H9 (cell line): ENCODE measurements around the gene DDO. TPM values are rescaled to one million over a fixed set of nuclear protein-coding genes. Genes with fewer than 3 reads are reported as not detected.

Source experiments
- DNase-seq: peaks from one replicate; pipeline ENCODE4 v3.0.0-alpha.2; 2017
- H2AFZ ChIP-seq: one replicate; pipeline ENCODE4 v1.6.1; 2013; ENCODE audit warnings: mild to moderate bottlenecking, low read length, control low read depth, moderate library complexity
- H2AK5ac ChIP-seq: 2 replicates; pipeline ENCODE4 v1.6.1; 2013; ENCODE audit warnings: low read length, control low read depth, mixed read lengths; ENCODE audit not compliant: insufficient read length
- H2BK120ac ChIP-seq: one replicate; pipeline ENCODE4 v1.6.1; 2013; ENCODE audit warnings: low read depth, mild to moderate bottlenecking, low read length, control low read depth, inconsistent platforms; ENCODE audit not compliant: poor library complexity, severe bottlenecking
- H2BK12ac ChIP-seq: 2 replicates; pipeline ENCODE4 v1.6.1; 2013; ENCODE audit warnings: low read length, control low read depth, mixed read lengths, low read depth; ENCODE audit not compliant: insufficient read length
- H2BK15ac ChIP-seq: 2 replicates; pipeline ENCODE4 v1.6.1; 2013; ENCODE audit warnings: low read depth, low read length, control low read depth
- H2BK20ac ChIP-seq: one replicate; pipeline ENCODE4 v1.6.1; 2013; ENCODE audit warnings: low read depth, mild to moderate bottlenecking, low read length, control low read depth, inconsistent platforms; ENCODE audit not compliant: poor library complexity, severe bottlenecking
- H2BK5ac ChIP-seq: 2 replicates; pipeline ENCODE4 v1.6.1; 2013; ENCODE audit warnings: low read length, control low read depth, mixed read lengths; ENCODE audit not compliant: insufficient read length
- H3K14ac ChIP-seq: 2 replicates; pipeline ENCODE4 v1.6.1; 2013; ENCODE audit warnings: low read length, control low read depth; ENCODE audit not compliant: insufficient read depth
- H3K18ac ChIP-seq: 2 replicates; pipeline ENCODE4 v1.6.1; 2013; ENCODE audit warnings: low read depth, mild to moderate bottlenecking, mixed read lengths, low read length, control low read depth; ENCODE audit not compliant: insufficient read length
- H3K23ac ChIP-seq: 2 replicates; pipeline ENCODE4 v1.6.1; 2013; ENCODE audit warnings: low read length, control low read depth, mixed read lengths, low read depth; ENCODE audit not compliant: insufficient read length
- H3K23me2 ChIP-seq: 2 replicates; pipeline ENCODE4 v1.6.1; 2013; ENCODE audit warnings: low read depth, mild to moderate bottlenecking, mixed read lengths, low read length, control low read depth; ENCODE audit not compliant: insufficient read length, poor library complexity, severe bottlenecking
- H3K27ac ChIP-seq: 2 replicates; pipeline ENCODE4 v1.5.1; 2013; ENCODE audit warnings: low read length, control low read depth, mixed read lengths, low read depth; ENCODE audit not compliant: insufficient read length
- H3K27me3 ChIP-seq: 2 replicates; pipeline ENCODE4 v1.6.1; 2013; ENCODE audit warnings: low read length, control low read depth, inconsistent platforms; ENCODE audit not compliant: insufficient read depth
- H3K4ac ChIP-seq: 2 replicates; pipeline ENCODE4 v1.6.1; 2013; ENCODE audit warnings: low read depth, mild to moderate bottlenecking, control low read depth, inconsistent platforms, low read length, moderate library complexity
- H3K4me1 ChIP-seq: 2 replicates; pipeline ENCODE4 v1.6.1; 2013; ENCODE audit warnings: low read length, control low read depth, inconsistent platforms; ENCODE audit not compliant: insufficient read depth
- H3K4me2 ChIP-seq: 2 replicates; pipeline ENCODE4 v1.6.1; 2013; ENCODE audit warnings: low read length, control low read depth, mixed read lengths; ENCODE audit not compliant: insufficient read length, insufficient read depth
- H3K56ac ChIP-seq: 2 replicates; pipeline ENCODE4 v1.6.1; 2013; ENCODE audit warnings: low read depth, mild to moderate bottlenecking, mixed read lengths, low read length, control low read depth; ENCODE audit not compliant: insufficient read length
- H3K79me1 ChIP-seq: 2 replicates; pipeline ENCODE4 v1.6.1; 2013; ENCODE audit warnings: low read depth, mild to moderate bottlenecking, moderate library complexity, low read length, control low read depth, inconsistent platforms; ENCODE audit not compliant: insufficient read depth, poor library complexity, severe bottlenecking
- H3K79me2 ChIP-seq: 2 replicates; pipeline ENCODE4 v1.6.1; 2013; ENCODE audit warnings: low read length, control low read depth, inconsistent platforms; ENCODE audit not compliant: insufficient read depth
- H3K9ac ChIP-seq: 2 replicates; pipeline ENCODE4 v1.6.1; 2013; ENCODE audit warnings: low read length, control low read depth, mixed read lengths; ENCODE audit not compliant: insufficient read length; ENCODE audit errors: extremely low read depth
- H3K9me3 ChIP-seq: one replicate; pipeline ENCODE4 v1.6.1; 2013; ENCODE audit warnings: low read depth, low read length, inconsistent platforms; ENCODE audit not compliant: control insufficient read depth
- H3T11ph ChIP-seq: one replicate; pipeline ENCODE4 v1.6.1; 2013; ENCODE audit warnings: mild to moderate bottlenecking, low read length, control low read depth, inconsistent platforms
- H4K20me1 ChIP-seq: one replicate; pipeline ENCODE4 v1.6.1; 2013; ENCODE audit not compliant: control insufficient read depth, insufficient read length, insufficient read depth
- H4K5ac ChIP-seq: 2 replicates; pipeline ENCODE4 v1.6.1; 2013; ENCODE audit warnings: low read depth, mild to moderate bottlenecking, mixed read lengths, low read length, control low read depth; ENCODE audit not compliant: insufficient read length
- H4K8ac ChIP-seq: replicated peaks from 2 replicates; pipeline ENCODE4 v1.6.1; 2013; ENCODE audit warnings: low read length, control low read depth, mixed read lengths, low read depth; ENCODE audit not compliant: insufficient read length
- H4K91ac ChIP-seq: 2 replicates; pipeline ENCODE4 v1.6.1; 2013; ENCODE audit warnings: low read depth, mild to moderate bottlenecking, moderate library complexity, mixed read lengths, low read length, control low read depth; ENCODE audit not compliant: insufficient read length
- H3K27ac Mint-ChIP-seq, 3 experiments: 2 replicates in 2 of 3; 3 replicates in 1 of 3; pipeline ENCODE4 v1.8.0; 2020 to 2021; ENCODE audit warnings: mixed read lengths in 3 of 3, mild to moderate bottlenecking in 1 of 3, moderate library complexity in 1 of 3
- H3K27me3 Mint-ChIP-seq: 2 replicates; pipeline ENCODE4 v1.8.0; 2021; ENCODE audit warnings: low read depth, mild to moderate bottlenecking, moderate library complexity, mixed read lengths
- H3K36me3 Mint-ChIP-seq, 3 experiments: 2 replicates in 2 of 3; 3 replicates in 1 of 3; pipeline ENCODE4 v1.8.0; 2020 to 2021; ENCODE audit warnings: low read depth in 3 of 3, mixed read lengths in 3 of 3; ENCODE audit not compliant: insufficient read depth in 1 of 3
- H3K4me1 Mint-ChIP-seq, 2 experiments: 2 replicates each; pipeline ENCODE4 v1.8.0; 2020; ENCODE audit warnings: mixed read lengths in 2 of 2
- H3K4me3 Mint-ChIP-seq, 2 experiments: 2 replicates in 1 of 2; 3 replicates in 1 of 2; pipeline ENCODE4 v1.8.0; 2020 to 2021; ENCODE audit warnings: mild to moderate bottlenecking in 2 of 2, mixed read lengths in 2 of 2, moderate library complexity in 1 of 2
- H3K9me3 Mint-ChIP-seq, 2 experiments: 2 replicates in 1 of 2; 3 replicates in 1 of 2; pipeline ENCODE4 v1.8.0; 2020; ENCODE audit warnings: mild to moderate bottlenecking in 2 of 2, mixed read lengths in 2 of 2, moderate library complexity in 1 of 2
- CTCF ChIP-seq: fragments of 200-600 bp; sonication (generic); conservative IDR thresholded peaks from 3 replicates; pipeline ENCODE4 v1.8.0; 2021; ENCODE audit warnings: antibody characterized with exemption, mild to moderate bottlenecking
- WGBS: extraction: QIAGEN DNeasy Blood & Tissue Kit; methylation state at CpG from one replicate; pipeline ENCODE4 v1.1.7; 2013; ENCODE audit warnings: missing lambda C conversion rate, low lambda C conversion rate, mixed read lengths; ENCODE audit not compliant: insufficient read length; ENCODE audit errors: extremely low coverage; 5-methylcytosine and 5-hydroxymethylcytosine counted together
- total RNA-seq: library from RNA; stranded (reverse); gene quantifications from 2 replicates; pipeline ENCODE4 v1.2.1, GENCODE V29; 2021

DDO gene
- total RNA-seq, 1 experiment from 2014 or later = not detected

GRCh38 chr6:110394409-110394808 lies 21.0 kb downstream of the DDO start:
- Histone ChIP-seq H3K23ac (no peak overlapping the region), H2BK120ac (no peak overlapping the region), H2BK5ac (no peak overlapping the region), H3K4me2 (no peak overlapping the region), H3K18ac (no peak overlapping the region), H2BK12ac (no peak overlapping the region), H3K56ac (no peak overlapping the region), H3K4ac (no peak overlapping the region), H4K5ac (no peak overlapping the region), H3K4me1 (no peaks in the 10 kb centered on the region), H3K9ac (no peak overlapping the region), H3K14ac (no peak overlapping the region), H3K27ac (no peak overlapping the region), H3K23me2 (no peaks in the 10 kb centered on the region), H2BK15ac (no peak overlapping the region), H4K8ac (no peak overlapping the region), H3K27me3 (no peaks in the 10 kb centered on the region), H3K79me1 (no peaks in the 10 kb centered on the region), H4K91ac (no peak overlapping the region), H3K9me3 (no peaks in the 10 kb centered on the region), H4K20me1 (no peaks in the 10 kb centered on the region), H3K79me2 (no peaks in the 10 kb centered on the region), H2AFZ (no peak overlapping the region), H3T11ph (no peak overlapping the region), H2BK20ac (no peak overlapping the region), H2AK5ac (no peak overlapping the region)
- Mint-ChIP-seq H3K9me3 (no peaks in the 10 kb centered on the region), H3K4me1 (0 out of 4 replicates have a peak, but pooled peaks cover 0 to 2% of the 10 kb centered on the region in 2 experiments), H3K27ac (no peak overlapping the region), H3K36me3 (no peaks in the 10 kb centered on the region), H3K4me3 (no peak overlapping the region), H3K27me3 (no peaks in the 10 kb centered on the region)
- no peak for DNase-seq
- WGBS = no CpG with 5 or more reads among the region's 4 CpGs
- TF ChIP-seq CTCF = no peak
